Measurements from ENCODE around the gene ZBED3.
"Not testable (repeated sequence)": the region's sequence is repeated elsewhere in the genome, so short reads cannot be mapped to it uniquely, and the experiment has no call there.

The ZBED3 gene

GRCh38 chr5:77080905-77081304, 6.2 kb downstream of the ZBED3 start:
- DNase-seq (ENCODE audit: low read depth, low spot score), result no peak

GRCh38 chr5:77080479-77080878, 6.6 kb downstream of the ZBED3 start:
- DNase-seq (ENCODE audit: low read depth, low spot score); H3K4me3 ChIP-seq (ENCODE audit: low read length): not testable (repeated sequence)

More at GRCh38 chr5:77080905-77081304, 6.2 kb downstream of the ZBED3 start:
- H3K4me3 ChIP-seq (ENCODE audit: low read length), result no peak overlapping the region

GRCh38 chr5:77077829-77078176, 9.3 kb downstream of the ZBED3 start:
- no peak for DNase-seq (ENCODE audit: low read depth, low spot score)
- H3K4me3 ChIP-seq (ENCODE audit: low read length), result no peak overlapping the region

GRCh38 chr5:77076961-77077828, 9.9 kb downstream of the ZBED3 start:
- DNase-seq (ENCODE audit: low read depth, low spot score), result no peak
- H3K4me3 ChIP-seq (ENCODE audit: low read length), result no peak overlapping the region

- no peak overlapping the region for H3K4me3 ChIP-seq (ENCODE audit: low read length)
These were observed 12.3 kb downstream of the ZBED3 start for GRCh38 chr5:77074745-77075144.

GRCh38 chr5:77073667-77074066, 13.4 kb downstream of the ZBED3 start:
- DNase-seq (ENCODE audit: low read depth, low spot score), result no peak
- no peak overlapping the region for H3K4me3 ChIP-seq (ENCODE audit: low read length)

More at GRCh38 chr5:77074745-77075144, 12.3 kb downstream of the ZBED3 start:
- DNase-seq (ENCODE audit: low read depth, low spot score), result no peak

- peak; percentile 58 for DNase-seq (ENCODE audit: low read depth, low spot score)
- H3K4me3 ChIP-seq (ENCODE audit: low read length), result no peak overlapping the region
These were observed 20.2 kb downstream of the ZBED3 start for GRCh38 chr5:77066823-77067442.

- no peak overlapping the region for H3K4me3 ChIP-seq (ENCODE audit: low read length)
- DNase-seq (ENCODE audit: low read depth, low spot score), result no peak
These were observed 20.9 kb downstream of the ZBED3 start for GRCh38 chr5:77066184-77066583.

- DNase-seq (ENCODE audit: low read depth, low spot score), result no peak
These were observed 21.8 kb downstream of the ZBED3 start for GRCh38 chr5:77065256-77065655.

GRCh38 chr5:77064040-77064439, 23.0 kb downstream of the ZBED3 start:
- H3K4me3 ChIP-seq (ENCODE audit: low read length), result no peak overlapping the region
- no peak for DNase-seq (ENCODE audit: low read depth, low spot score)

More at GRCh38 chr5:77065256-77065655, 21.8 kb downstream of the ZBED3 start:
- no peak overlapping the region for H3K4me3 ChIP-seq (ENCODE audit: low read length)

- H3K4me3 ChIP-seq (ENCODE audit: low read length), result no peak overlapping the region
- no peak for DNase-seq (ENCODE audit: low read depth, low spot score)
These were observed 40.5 kb downstream of the ZBED3 start for GRCh38 chr5:77046416-77047073.

- DNase-seq (ENCODE audit: low read depth, low spot score), result no peak
- no peak overlapping the region for H3K4me3 ChIP-seq (ENCODE audit: low read length)
These were observed 51.1 kb downstream of the ZBED3 start for GRCh38 chr5:77035950-77036349.

- no peak for DNase-seq (ENCODE audit: low read depth, low spot score)
These were observed 53.7 kb downstream of the ZBED3 start for GRCh38 chr5:77033338-77033737.

GRCh38 chr5:77032635-77033034, 54.5 kb downstream of the ZBED3 start:
- DNase-seq (ENCODE audit: low read depth, low spot score), result no peak
- no peak overlapping the region for H3K4me3 ChIP-seq (ENCODE audit: low read length)

More at GRCh38 chr5:77033338-77033737, 53.7 kb downstream of the ZBED3 start:
- H3K4me3 ChIP-seq (ENCODE audit: low read length), result no peak overlapping the region

GRCh38 chr5:77031891-77032290, 55.2 kb downstream of the ZBED3 start:
- no peak overlapping the region; the same call in 1 of the 2 replicates for H3K4me3 ChIP-seq (ENCODE audit: low read length)
- no peak for DNase-seq (ENCODE audit: low read depth, low spot score)

- DNase-seq (ENCODE audit: low read depth, low spot score), result peak; percentile 94
- peak within 1 kb of the TSS; percentile 88 for H3K4me3 ChIP-seq (ENCODE audit: low read length)
These were observed 56.7 kb downstream of the ZBED3 start, which contains the start of gene AGGF1 for GRCh38 chr5:77030097-77031071. Gene AGGF1, plus strand, starts transcription at chr5:77030404. Its CDS starts 363 bp downstream, at chr5:77030767.

GRCh38 chr5:77029376-77029885, 57.7 kb downstream of the ZBED3 start:
- H3K4me3 ChIP-seq (ENCODE audit: low read length), result no peak overlapping the region
- no peak for DNase-seq (ENCODE audit: low read depth, low spot score)

- DNase-seq (ENCODE audit: low read depth, low spot score), result no peak
- no peak overlapping the region for H3K4me3 ChIP-seq (ENCODE audit: low read length)
These were observed 58.3 kb downstream of the ZBED3 start for GRCh38 chr5:77028631-77029375.

All from Jurkat, Clone E6-1 (cell line).